Stimulated activated CD8-positive, alpha-beta memory T cell treated with anti-CD3 and anti-CD28 coated beads, Interleukin-12 subunit alpha, Interleukin-12 subunit beta, amount 100 ng/mL, for 24 hours (primary cell): ENCODE data around the gene ETV6.
A peak's percentile ranks its signal among the peaks of the same experiment; 100 is the strongest.

Source experiments
- DNase-seq: peaks from one replicate; pipeline ENCODE4 v3.0.0-alpha.2; 2020; ENCODE audit errors: extremely low read depth

ETV6 gene

GRCh38 chr12:11645391-11645790, 4.1 kb upstream of the ETV6 start:
- DNase-seq, result no peak

- DNase-seq, result peak; percentile 46
Measured at GRCh38 chr12:11648514-11649412, 711 bp upstream of the ETV6 start.

- DNase-seq, result no peak
Measured at GRCh38 chr12:11650286-11651281, 1.1 kb downstream of the ETV6 start.

GRCh38 chr12:11651381-11651780, 1.9 kb downstream of the ETV6 start:
- no peak for DNase-seq

- DNase-seq, result no peak
Measured at GRCh38 chr12:11651785-11652184, 2.3 kb downstream of the ETV6 start.

- DNase-seq, result no peak
Measured at GRCh38 chr12:11652351-11653040, 3.0 kb downstream of the ETV6 start.

GRCh38 chr12:11653215-11653753, 3.8 kb downstream of the ETV6 start:
- peak; percentile 19 for DNase-seq

- no peak for DNase-seq
Measured at GRCh38 chr12:11654338-11654737, 4.9 kb downstream of the ETV6 start.

- no peak for DNase-seq
Measured at GRCh38 chr12:11654802-11655201, 5.3 kb downstream of the ETV6 start.

GRCh38 chr12:11655842-11656241, 6.4 kb downstream of the ETV6 start:
- DNase-seq, result no peak

GRCh38 chr12:11656550-11656949, 7.1 kb downstream of the ETV6 start:
- DNase-seq, result no peak

- DNase-seq, result no peak
Measured at GRCh38 chr12:11657511-11657910, 8.0 kb downstream of the ETV6 start.

GRCh38 chr12:11658791-11659190, 9.3 kb downstream of the ETV6 start:
- DNase-seq, result no peak

GRCh38 chr12:11660624-11661023, 11.2 kb downstream of the ETV6 start:
- DNase-seq, result no peak

GRCh38 chr12:11661491-11662089, 12.1 kb downstream of the ETV6 start:
- DNase-seq, result no peak

GRCh38 chr12:11662369-11662768, 12.9 kb downstream of the ETV6 start:
- DNase-seq, result no peak

GRCh38 chr12:11663130-11663529, 13.7 kb downstream of the ETV6 start:
- no peak for DNase-seq

- no peak for DNase-seq
Measured at GRCh38 chr12:11664101-11664500, 14.6 kb downstream of the ETV6 start.

GRCh38 chr12:11666131-11667050, 16.9 kb downstream of the ETV6 start:
- DNase-seq, result no peak

GRCh38 chr12:11667171-11667570, 17.7 kb downstream of the ETV6 start:
- no peak for DNase-seq
